CD4-positive, alpha-beta T cell treated with Interleukin-17A for 4 hours (primary cell): ENCODE data around the gene SVIL.
A peak's percentile ranks its signal among the peaks of the same experiment; 100 is the strongest.
"Not testable (repeated sequence)": the region's sequence is repeated elsewhere in the genome, so short reads cannot be mapped to it uniquely, and the experiment has no call there.

Experiments used
- DNase-seq: peaks from one replicate; pipeline ENCODE4 v3.0.0-alpha.2; 2020; ENCODE audit warnings: mixed read lengths

SVIL gene

DNA sequence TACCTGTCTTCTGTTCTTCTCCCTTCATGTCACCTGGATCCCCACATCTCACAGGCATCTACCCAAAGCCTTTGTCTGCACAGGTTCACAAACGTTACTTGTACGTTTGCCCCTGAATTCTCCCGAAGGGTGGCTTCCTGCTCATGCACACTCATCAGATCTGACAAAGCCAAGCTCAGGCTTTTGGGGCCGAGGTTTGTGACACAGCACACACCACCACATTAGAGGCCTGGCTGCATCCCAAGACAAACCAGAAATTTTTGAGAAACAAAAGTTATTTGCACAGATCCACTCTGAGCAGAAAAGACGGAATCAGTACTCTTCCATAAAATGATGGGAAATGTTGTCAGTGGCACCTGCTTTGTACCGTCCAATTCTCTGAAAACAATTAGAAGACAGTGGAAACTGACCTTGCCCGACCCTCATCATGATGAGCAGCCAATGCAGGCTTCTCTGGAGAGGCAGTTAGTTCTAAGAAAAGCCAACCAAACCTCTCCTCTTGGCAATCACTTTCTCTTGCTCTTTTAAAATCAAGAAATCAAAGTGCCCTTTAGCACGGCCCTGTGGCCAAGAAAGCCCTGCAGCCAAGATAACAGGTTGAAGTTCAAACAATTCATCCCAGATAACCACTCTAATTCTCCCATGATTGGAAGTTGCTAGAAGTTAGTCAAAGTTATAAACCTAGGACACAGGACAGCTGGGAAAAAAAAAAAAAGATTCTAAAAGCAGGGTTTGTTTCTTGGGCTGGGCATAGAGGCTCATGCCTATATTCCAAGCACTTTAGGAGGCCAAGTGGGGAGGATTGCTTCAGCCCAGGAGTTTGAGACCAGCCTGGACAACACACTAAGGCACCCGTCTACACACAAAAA lies 13.6 kb upstream of the SVIL start:
- peak; percentile 66 for DNase-seq

DNA sequence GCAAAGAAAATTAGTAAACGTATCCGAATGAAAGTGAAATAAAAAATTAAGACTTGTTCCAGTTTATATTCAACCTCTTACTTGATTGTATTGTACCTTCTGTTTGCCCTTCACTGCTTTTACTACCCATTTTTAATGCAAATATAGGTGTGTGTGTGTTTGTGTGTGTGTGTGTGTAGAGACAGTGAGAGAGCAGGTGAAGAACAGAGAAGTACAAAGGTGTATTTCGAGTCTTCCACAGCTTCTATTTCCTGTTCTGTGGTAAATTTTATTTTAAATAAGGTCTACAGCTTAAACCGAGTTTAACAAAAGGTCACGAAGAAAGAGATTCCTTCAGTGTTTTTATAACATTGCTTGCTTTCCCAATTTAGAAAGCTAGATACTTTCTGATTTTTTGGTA lies 12.7 kb upstream of the SVIL start:
- peak; percentile 10 for DNase-seq

DNA sequence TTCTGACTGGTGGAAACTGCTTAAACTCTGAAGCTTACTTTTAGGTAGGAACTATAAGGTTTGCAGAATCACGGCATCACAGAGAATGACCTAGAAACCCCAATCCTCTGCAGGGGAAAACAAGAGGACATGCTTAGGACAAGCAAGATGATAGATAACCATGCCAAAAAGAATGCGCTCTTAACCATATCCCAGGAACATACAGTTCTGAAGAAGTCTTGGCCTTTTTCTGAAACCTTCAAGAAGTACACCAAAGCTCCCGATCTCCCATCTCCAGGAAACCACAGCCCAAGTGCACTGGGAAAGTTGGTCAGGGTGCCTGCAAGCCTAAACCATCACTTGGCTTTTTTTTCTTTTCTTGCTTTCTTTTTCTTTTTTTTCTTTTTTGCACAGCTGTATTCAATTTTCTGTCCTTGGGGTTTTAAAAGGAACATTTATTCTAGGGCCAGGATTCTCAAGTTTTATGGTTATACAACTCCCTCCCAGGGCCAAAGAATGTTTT lies 12.2 kb upstream of the SVIL start:
- DNase-seq = no peak

DNA sequence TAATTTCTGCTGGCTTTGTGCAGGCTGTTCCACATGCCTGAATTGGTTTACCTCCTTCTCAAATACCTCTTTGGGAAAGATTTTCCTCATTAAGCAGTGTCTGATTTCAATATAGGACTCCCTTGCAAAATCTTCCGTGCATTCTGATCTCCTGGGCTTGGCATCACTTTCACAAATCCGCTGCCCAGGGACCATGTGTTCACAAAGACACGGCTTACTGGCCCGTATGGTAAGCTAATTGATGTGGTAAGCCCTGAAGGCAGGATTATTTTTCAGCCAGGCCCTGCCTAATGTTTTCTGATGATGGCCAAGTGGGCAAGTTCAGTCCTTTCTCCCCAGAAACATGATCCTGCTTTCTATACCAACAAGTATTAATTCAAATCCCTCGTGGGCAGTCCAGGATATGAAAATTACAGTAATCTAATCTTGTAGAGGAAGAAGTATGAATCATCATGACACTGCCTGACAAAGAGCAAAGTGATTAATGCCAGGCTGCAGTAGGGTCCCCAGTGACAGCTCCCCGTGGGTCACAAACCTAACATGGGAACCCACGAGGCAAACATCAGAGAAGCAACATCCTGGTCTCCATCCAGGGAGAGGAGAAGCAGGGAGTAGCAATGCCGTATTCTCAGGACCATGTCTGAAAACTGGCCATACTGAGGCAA lies 11.6 kb upstream of the SVIL start:
- peak; percentile 34 for DNase-seq

DNA sequence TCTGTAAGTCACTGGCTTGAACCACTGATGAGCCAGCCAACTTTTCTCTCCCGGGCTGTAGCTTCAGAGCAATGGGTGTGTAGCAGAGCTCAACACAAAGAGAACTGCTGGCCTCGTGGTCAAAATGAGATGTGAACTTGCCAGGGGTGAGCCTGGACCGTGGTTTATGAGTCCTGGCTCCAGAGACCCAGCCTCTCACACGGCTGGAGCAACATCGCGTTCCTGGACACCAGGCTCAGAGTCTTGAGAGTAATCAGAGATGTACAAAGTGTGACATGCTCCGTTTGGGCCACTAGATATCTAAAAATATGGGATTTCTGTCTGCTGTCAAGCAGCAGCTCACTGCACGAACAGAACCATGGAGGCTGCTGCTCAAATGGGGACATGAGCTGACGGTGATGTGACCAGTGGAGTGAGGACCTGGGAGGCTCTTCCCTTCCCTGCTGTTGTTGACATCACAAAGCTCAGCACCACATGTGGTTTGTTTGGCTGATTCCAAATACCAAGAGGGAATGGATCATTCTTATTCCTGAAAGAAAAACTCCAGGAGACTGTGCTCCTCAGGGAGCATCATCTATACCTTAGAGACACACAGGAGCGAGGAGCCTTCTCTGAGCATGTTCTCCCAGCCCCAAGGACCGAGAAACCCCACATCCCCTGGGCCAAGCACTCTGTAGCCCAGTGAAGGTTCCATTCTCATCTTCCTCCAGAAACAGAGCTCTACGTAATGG lies 9.2 kb upstream of the SVIL start:
- no peak for DNase-seq

DNA sequence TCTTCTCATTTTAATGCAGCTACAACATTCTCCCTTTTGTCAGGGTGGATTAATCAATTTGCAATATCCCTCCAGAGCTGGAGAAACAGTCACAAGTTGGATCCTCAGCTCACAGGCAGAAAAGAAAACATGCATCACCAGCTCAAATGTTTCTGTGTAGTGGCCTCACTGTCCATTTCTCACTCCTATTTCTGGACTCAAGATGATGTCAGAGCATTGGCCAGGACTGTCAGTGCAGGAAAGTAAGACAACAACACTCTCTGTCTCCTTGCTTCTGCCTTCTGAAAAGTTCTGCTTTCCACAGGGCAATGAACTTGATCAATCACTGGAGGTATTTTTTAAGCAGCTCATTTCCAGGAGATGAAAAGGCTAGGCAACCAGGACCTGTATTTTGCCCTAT lies 8.2 kb upstream of the SVIL start:
- DNase-seq = no peak

DNA sequence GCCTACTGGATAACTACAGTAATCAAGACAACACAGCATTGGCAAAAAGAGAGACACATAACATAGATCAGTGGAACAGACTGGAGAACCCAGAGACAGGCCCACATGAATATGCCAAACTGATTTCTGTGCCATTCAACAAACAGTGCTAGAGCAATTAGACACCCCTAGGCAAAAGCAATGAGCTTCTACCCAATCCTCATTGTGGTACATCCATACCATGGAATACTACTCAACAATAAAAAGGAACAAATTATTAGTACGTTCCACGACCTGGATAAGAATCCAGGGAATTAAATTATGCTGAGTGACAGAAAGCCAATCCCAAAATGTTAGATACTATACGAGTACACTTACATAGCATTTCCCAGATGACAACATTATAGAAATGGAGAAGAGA lies 2.8 kb upstream of the SVIL start:
- DNase-seq = no peak

DNA sequence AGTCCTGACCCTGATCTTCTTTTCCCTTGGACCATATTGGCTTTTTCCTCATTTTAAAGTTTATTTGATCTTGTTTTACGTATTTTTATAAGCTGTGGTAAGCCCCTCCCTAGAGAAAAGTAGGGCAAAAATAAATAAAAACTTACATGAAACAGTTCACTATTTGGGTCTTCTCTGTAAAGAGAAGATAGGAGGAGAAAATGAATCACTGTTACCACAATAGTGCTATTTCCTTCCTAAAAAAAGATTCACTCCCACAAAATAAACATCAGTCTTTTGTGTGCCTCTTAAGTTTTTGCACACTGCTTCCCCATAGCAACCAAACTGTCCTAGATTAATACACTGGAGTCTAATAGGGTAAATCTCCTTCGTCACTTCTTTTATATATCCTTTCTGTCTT lies 1.4 kb upstream of the SVIL start:
- DNase-seq = no peak

DNA sequence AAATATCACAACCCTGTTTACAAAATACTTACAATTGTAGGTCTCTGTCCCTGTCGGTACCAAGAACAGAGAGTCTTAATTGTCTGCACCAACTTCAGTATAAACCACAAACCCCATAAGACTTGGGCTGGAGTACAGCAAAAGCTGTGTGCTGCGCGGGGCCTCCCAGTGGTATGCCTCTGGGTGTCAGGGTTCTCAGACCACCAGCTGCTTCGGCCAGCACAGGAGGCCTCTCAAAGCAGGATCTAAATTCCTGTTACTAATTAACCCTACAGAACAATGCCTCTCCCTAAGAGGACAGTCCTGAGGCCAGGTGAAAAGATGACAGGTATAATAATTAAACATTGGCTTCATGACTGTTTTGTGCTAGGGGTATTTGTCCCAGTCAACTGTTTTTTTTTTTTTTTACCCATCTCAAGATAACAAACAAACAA lies 957 bp upstream of the SVIL start:
- peak; percentile 40 for DNase-seq

DNA sequence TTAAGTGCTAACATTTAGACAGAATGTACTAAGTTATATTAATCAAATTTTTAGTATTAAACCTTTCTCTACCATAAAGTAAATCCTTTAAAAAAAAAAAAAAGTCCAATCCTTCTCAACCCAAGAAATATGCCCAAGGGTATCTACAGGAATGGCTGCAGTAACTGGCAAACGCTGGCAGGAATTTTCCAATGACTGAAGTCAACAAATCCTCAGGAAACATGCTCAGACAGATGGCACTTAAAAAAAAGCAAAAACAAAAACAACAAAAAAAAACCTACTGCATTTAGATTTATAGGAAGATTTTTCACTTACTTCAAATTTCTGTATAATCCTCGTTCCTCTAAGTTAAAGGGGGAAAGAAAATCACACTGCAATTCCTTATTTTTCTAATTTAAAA lies 666 bp downstream of the SVIL start:
- no peak for DNase-seq

DNA sequence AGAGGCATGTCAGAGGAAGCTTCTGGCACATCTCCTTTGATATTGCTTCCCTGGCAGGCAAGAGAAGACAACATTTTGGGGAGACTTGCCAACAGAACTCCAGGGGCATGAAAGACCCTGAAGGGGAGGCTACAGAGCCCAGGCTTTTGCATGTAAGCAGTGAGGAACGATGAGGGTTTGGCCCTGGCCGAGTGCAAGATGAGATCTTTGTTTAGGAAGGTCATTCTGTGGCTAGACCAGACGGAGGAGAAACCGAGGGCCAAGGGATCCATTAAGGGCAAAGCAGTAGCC lies 3.8 kb downstream of the SVIL start:
- DNase-seq = no peak

DNA sequence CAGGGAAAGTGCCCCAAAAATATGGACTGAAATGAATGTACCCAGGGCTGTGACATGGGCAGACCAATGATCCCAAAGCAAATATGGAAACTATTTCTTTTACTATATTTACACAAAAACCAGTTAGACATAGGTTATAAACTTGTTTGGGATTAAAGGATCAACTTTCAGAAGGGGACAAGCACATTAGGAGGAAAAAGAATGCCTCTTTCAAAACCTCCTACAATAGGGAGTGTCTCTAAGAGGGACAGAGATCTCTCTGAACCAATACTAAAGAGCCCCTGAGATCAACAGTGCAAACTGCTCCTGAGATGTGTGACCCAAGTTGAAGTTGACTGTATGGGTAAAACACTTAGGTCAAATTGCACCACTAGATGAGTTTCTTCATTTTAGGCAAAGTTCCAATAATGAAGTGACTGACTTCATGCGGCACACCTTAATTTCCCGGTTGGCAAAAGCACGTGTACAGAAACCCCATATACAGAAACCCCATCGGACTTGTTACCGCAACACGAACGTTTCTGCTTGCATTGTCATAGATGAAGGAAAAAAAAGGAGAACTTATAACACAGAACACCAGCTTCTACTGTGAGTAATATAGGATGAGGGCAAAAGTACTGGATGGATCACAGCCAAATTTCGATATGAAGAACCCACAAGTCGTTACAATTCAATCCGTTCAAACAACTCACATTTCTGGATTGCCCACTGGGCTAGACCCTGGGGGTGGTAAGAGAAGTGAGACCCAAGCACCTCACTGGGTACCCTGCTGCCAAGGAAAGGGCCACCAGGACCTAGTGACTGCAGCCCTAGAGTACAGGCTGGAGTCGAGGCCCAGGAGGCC lies 4.3 kb downstream of the SVIL start:
- no peak for DNase-seq

DNA sequence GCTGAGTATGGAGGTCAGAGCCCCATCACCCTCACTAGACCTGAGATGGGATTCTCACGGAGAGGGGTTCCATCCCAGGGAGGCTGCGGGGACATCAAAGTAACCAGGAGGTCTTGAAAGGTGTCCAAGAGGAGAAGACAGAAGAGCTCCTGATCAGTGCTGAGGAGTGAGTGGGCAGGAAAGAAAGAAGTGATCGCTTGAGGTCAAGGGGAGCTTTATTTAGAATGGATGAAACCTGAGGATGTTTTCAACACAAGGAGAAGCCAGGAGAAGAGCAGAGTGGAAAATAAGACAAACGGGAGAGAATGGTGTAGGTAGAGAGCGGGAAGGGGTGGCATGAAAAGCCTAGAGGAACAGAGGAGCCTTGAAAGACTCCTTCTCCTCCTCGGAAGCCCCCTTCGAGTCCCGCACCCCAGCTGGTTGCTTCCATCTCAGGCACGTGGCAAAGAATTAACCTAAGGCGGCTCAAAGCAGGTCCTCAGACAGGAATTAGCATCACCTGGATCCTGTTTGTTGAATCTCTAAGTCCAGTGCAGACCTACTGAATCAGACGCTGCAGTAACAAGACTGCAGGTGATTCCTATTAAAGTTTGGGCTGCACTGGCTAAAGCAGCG lies 5.8 kb downstream of the SVIL start:
- no peak for DNase-seq

DNA sequence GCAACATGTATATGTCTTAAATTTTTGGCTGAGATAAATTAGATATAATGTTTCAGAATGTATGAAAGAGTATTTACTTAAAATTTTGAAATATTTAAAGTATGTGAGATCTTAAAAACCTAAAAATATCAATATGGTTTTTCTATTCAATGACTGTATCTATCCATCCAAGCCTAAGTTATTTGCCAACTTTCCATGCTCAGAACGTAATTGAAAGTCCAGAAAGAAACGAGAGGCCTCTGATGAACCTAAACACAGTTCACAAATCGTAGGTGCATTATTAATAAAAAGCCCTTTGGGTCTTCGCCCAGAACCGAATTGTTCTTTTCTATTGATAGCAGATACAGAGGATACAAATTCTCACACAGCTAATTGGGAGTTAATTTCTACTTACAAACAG lies 6.5 kb downstream of the SVIL start:
- DNase-seq = no peak

DNA sequence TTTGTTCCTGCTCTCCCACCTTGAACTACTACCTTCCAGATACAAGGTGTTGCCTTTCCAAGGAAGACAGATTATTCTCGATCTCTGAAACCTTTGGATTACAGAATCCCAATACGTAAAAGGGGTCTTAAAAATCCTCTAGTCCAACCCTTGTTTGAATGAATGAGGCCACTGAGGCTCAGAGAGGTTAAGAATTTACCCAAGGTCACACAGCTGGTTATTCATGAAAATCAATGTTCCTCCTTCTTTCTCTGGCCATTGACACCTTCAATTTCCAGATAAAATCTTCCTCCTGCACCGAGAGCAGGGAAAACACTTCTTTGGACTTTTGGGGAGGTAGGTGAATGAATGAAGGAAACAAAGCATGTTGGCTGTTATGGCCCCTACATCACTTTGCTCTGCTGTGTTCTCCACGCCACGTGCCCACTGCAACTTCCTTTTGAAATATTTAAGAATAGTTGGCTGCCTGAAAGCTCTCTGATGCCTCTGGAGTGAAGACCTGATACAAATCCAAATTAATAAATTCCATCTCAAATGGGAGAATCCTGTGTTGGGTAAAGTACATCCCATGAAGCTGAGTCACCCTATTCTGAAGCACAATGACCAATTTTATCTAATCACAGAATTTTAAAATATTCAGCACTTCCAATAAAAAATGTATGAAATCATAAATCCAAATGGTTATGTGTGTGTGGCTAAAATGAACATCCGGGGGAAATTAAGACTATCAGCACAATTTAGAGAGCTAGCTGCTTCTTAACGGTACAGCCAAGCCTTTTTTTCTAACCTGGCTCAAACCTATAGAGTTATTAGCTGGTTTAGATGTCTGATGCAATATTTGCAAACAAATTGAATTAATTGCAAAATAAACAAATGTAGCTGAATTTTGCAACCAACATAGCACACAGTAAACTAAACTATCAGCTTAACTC lies 7.3 kb downstream of the SVIL start:
- no peak for DNase-seq

DNA sequence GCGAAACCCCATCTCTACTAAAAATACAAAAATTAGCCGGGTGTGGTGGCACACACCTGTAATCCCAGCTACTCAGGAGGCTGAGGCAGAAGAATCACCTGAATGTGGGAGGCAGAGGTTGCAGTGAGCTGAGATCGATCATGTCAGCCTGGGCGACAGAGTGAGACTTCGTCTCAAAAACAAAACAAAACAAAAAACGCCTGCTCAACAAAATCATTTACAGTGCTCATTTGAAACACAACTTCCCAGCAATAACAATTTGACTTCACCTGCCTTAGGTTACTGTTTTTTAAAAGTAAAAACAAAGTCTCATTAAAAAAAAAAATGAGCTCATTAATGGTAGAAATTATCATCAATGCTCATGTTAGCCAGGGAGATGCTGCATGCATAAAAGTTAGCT lies 10.4 kb downstream of the SVIL start:
- not testable (repeated sequence) for DNase-seq

DNA sequence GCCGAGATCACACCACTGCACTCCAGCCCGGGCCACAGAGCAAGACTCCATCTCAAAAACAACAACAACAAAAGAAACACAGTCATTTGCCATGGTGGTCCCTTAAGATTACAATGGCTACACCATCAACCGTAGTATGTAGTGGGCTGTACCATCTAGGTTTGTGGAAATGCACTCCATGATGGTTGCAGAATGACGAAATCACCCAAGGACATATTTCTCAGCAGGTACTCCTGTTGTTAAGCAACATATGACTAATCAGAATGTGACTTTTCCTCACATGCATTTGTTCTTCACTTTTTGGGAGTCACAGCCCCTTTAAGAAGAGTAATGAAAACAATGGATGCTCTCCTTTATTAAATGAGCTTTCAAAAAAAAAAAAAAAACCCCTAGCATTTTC lies 11.0 kb downstream of the SVIL start:
- DNase-seq = no peak

DNA sequence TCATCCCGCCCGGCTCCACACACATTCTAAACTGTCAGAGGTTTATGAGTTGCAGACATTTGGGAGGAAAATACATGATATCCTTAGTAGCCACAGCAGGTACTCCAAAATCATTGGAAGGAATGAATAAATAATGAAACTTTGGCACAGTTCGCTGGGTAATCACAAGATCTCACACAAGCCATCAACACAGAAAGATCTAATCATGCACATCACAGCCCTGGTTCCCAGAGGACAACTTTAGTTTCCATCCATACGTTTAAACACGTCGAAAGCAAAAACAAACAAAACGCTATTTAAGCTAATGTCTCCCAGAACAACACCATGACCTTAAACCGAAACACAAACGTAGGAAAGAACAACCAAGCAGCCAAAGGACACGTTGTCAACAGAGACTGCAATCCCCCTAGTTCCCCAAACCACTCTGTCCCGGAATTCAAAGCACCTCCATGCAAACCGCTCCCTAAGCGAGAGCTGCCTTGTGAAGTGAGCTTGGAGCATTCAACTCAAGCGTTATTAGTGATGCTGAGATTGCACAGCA lies 12.3 kb downstream of the SVIL start:
- no peak for DNase-seq

DNA sequence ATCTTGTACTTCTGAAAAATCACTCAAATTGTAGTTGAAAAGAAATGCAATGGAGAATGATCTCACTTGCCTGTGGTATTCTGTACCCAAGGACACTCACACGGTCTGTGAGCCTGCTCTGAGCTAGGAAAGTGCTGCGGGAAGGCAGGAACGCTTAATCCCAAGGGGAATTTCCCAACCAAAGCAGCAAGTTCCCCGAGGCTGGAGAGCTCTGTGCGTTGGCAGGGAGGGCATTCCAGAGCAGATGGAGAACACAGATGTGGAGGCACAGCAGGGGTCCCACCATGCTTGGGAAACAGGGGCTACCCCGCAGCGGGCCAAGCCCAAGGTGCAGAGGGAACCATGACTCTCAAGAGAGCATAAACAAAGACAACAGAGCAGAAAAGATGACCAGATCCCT lies 13.6 kb downstream of the SVIL start:
- no peak for DNase-seq

DNA sequence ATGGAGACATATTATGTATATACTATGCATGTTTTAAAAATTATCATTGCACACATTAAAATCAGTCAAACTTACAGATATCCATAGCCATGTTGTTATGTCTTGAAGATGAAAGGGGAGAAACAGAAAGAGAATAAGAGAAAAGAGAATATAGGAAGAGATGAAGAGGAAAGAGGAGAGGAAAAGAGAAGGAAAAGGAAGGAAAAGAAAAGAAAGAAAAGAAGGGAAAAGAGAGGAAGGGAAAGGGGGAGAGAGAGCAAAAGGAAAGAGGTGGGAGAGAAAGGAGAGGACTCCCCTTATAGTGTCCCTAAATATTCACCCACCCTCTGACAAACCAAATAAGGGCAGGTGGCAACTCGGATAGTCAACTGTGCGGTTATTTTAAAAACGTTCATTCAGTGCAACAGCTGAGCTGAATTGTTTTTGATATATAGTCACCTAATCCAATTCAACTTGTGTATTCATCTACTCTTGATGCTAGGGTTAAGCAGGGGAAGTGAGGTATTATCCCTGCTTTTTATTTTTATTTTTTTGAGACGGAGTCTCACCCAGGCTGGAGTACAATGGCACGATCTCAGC lies 14.6 kb downstream of the SVIL start:
- DNase-seq = no peak

DNA sequence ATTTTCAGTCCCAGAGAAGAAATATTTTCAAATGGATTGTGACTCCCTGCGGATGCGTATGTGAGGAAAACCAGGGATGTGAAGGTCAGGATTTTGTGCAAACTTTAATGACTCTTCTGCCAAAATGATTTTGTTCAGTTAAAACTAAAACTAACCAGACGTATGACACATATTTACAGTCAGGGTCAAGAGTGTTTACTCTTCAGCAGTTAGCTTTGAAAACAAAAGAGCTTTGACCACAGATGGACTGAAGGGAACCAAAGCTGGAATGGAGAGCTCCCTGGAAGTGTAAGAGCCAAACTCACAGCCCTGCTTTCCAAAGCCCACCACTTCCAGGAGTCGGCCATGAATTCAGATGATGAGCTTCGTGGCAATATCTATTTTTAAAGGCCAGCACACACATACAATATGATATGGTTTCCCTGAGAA lies 15.5 kb downstream of the SVIL start:
- DNase-seq = no peak
